Measurements from ENCODE around the gene HMGCS2.

- TF ChIP-seq MLLT1 (IDR thresholded peaks at IDR 0.05) (no peak), YY1 (IDR thresholded peaks at IDR 0.05; ENCODE audit: low read depth, low read length) (no peak), CTCF (IDR thresholded peaks at IDR 0.05 in 2 of 3, conservative IDR thresholded peaks at IDR 0.05 in 1 of 3; ENCODE audit: control insufficient read depth in 2 of 3, extremely low read depth in 1 of 3, insufficient read depth in 1 of 3, low read depth in 3 of 3, low read length in 3 of 3) (no peak)
Observed at GRCh38 chr1:119724611-119725218, 44.0 kb downstream of the HMGCS2 start.
